Measurements from ENCODE around the gene UNC5CL.

The UNC5CL gene

DNA sequence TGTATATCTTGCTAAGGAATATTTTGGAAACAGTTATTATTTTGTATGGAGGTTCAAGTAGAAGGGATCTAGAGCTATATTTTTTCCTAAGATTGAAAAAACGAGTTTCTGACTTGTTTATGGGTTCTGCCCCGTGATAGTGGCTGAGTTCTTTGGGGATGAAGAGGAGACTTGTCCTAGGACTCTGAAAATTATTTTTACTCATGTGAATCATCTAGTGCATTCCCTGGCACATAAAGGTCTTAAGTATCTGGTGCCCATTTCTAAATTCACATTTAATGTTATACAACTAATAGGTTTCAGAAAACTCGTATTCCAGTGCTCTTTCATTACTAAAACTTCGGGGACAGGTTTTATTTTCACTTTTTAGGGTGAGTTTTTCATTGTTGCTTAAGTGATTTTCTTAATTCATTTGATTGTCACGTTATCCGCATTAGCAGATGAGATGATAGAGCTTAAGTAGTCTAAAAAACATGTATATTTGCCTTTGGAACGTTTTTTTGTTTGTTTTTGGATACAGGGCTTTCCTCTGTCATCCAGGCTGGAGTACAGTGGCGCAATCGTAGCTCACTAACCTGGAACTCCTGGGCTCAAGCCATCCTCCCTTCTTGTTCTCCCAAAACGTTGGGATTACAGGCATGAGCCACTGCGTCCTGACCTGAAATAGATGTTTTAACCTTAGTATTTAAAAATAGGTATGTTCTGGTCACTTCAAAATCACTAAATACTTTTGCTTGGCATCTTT, 35.8 kb upstream of the UNC5CL start:
- Histone ChIP-seq H3K4me2 (ENCODE audit: low read depth, low read length, poor library complexity, severe bottlenecking) (peak overlapping the region; percentile 100), H4K20me1 (ENCODE audit: insufficient read depth, low read length, poor library complexity, severe bottlenecking) (peaks cover 63% of the 10 kb centered on the region), H3K9ac (ENCODE audit: low read depth, low read length, poor library complexity, severe bottlenecking) (peak overlapping the region; percentile 96), H3K9me3 (ENCODE audit: insufficient read depth, low read depth, low read length) (no peaks in the 10 kb centered on the region), H3K9me2 (replicated peaks; ENCODE audit: low read depth, low read length) (no peaks in the 10 kb centered on the region), H3K79me2 (ENCODE audit: insufficient read depth, low read length) (peaks cover 85% of the 10 kb centered on the region), H3K4me3 (ENCODE audit: low read length, poor library complexity, severe bottlenecking) (peak overlapping the region; percentile 94), H3K27me3 (ENCODE audit: insufficient read depth, low read length, poor library complexity, severe bottlenecking) (peaks cover 5% of the 10 kb centered on the region), H3K4me1 (ENCODE audit: insufficient read depth, low read length, poor library complexity, severe bottlenecking) (peaks cover 78% of the 10 kb centered on the region), H2AFZ (ENCODE audit: low read length) (no peak overlapping the region), H3K36me3 (ENCODE audit: insufficient read depth, low read length) (peaks cover 16% of the 10 kb centered on the region; the same call in 1 of the 2 replicates), H3F3A (ENCODE audit: low read depth) (peaks cover 9% of the 10 kb centered on the region)
- TF ChIP-seq, protein P1, sequence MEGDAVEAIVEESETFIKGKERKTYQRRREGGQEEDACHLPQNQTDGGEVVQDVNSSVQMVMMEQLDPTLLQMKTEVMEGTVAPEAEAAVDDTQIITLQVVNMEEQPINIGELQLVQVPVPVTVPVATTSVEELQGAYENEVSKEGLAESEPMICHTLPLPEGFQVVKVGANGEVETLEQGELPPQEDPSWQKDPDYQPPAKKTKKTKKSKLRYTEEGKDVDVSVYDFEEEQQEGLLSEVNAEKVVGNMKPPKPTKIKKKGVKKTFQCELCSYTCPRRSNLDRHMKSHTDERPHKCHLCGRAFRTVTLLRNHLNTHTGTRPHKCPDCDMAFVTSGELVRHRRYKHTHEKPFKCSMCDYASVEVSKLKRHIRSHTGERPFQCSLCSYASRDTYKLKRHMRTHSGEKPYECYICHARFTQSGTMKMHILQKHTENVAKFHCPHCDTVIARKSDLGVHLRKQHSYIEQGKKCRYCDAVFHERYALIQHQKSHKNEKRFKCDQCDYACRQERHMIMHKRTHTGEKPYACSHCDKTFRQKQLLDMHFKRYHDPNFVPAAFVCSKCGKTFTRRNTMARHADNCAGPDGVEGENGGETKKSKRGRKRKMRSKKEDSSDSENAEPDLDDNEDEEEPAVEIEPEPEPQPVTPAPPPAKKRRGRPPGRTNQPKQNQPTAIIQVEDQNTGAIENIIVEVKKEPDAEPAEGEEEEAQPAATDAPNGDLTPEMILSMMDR (conservative IDR thresholded peaks at IDR 0.05; ENCODE audit: low read length), result no peak
- TF ChIP-seq EZH2phosphoT487 (IDR thresholded peaks at IDR 0.05; ENCODE audit: borderline replicate concordance), result no peak

DNA sequence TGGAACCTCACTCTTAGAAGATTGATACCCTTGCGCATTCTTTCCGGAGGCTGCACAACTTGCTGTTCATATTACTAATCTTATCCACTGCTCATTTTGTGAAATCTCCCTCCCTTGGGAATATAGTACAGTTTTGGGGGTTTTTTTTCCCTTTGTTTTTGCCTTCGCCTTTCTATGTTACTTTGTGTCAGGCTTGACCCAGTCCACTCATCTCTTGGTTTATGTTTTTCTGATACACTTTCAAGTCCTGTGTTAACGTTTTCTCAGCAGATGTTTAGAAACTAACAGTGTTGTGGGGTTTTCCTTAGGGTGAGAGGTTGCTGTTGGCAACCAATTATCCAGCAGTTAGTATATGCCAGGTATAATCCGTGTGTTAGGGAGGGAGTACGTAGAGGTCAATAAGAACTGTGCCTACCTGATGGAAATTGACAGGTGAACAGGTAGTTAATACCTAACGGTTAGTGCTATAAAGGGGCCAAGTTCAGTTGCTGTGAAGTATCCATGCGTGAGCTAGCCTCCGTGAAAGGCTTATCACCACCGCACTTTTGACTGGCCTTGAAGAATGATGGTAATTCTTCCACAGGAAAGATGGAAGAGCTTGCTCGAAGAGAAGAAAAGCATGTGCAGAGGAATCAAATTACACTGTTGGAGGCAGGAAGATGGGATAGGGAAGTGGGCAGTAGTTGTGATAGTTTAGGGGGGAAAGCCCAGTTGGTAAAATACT, 35.1 kb upstream of the UNC5CL start:
- H2AFZ ChIP-seq (ENCODE audit: low read length), result no peak overlapping the region
- TF ChIP-seq EZH2phosphoT487 (IDR thresholded peaks at IDR 0.05; ENCODE audit: borderline replicate concordance), result no peak
- TF ChIP-seq, protein P1 (conservative IDR thresholded peaks at IDR 0.05; ENCODE audit: low read length), result no peak
- peaks cover 81% of the 10 kb centered on the region for H3K79me2 ChIP-seq (ENCODE audit: insufficient read depth, low read length)
- peaks cover 9% of the 10 kb centered on the region for H3F3A ChIP-seq (ENCODE audit: low read depth)
- H3K9ac ChIP-seq (ENCODE audit: low read depth, low read length, poor library complexity, severe bottlenecking), result peak overlapping the region; percentile 96
- H4K20me1 ChIP-seq (ENCODE audit: insufficient read depth, low read length, poor library complexity, severe bottlenecking), result peaks cover 56% of the 10 kb centered on the region
- H3K4me1 ChIP-seq (ENCODE audit: insufficient read depth, low read length, poor library complexity, severe bottlenecking), result peaks cover 78% of the 10 kb centered on the region
- H3K4me2 ChIP-seq (ENCODE audit: low read depth, low read length, poor library complexity, severe bottlenecking), result peak overlapping the region; percentile 100
- peaks cover 5% of the 10 kb centered on the region for H3K27me3 ChIP-seq (ENCODE audit: insufficient read depth, low read length, poor library complexity, severe bottlenecking)
- peaks cover 9% of the 10 kb centered on the region; the same call in 1 of the 2 replicates for H3K36me3 ChIP-seq (ENCODE audit: insufficient read depth, low read length)
- peak overlapping the region; percentile 94 for H3K4me3 ChIP-seq (ENCODE audit: low read length, poor library complexity, severe bottlenecking)
- no peaks in the 10 kb centered on the region for H3K9me2 ChIP-seq (replicated peaks; ENCODE audit: low read depth, low read length)
- no peaks in the 10 kb centered on the region for H3K9me3 ChIP-seq (ENCODE audit: insufficient read depth, low read depth, low read length)

DNA sequence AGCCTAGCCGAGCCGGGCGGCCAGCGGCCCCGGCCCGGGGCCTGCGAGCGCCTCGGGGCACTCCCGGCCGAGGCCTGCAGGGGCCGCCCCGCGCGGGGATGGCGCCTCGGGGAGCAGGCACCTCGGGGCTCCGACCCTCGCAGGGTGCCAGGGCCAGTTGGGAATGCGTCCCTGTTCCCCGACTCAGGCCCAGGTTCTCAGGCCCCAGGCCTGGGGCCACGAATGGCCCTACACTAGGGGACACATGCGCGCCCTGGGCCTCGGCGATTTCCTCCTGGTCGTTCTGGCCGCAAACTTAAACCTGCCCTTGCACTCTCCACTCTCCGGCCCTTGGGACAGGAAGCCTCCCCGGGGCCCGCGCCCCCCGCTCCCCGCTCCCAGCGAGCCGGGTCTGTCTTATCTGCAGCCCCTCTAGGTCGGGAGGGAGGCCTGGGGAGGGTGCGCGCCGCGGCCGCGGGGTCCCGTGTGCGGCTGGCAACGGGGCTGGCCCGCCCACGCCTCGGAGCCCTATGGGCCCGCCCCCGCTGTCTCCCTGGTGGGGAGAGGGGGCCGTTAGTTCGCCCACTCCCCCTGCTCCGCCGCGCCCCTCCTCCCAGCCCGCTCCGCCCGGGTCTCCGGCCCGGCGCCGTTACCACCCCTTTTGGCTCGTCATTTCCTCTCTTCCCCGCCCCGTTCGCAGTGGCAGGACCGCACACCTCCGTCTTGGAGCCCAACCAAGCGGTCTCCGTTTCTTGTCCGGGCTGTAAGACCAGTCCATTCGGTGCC, 34.4 kb upstream of the UNC5CL start:
- H3K79me2 ChIP-seq (ENCODE audit: insufficient read depth, low read length), result peaks cover 74% of the 10 kb centered on the region
- peak overlapping the region; percentile 94 for H3K4me3 ChIP-seq (ENCODE audit: low read length, poor library complexity, severe bottlenecking)
- peaks cover 9% of the 10 kb centered on the region for H3F3A ChIP-seq (ENCODE audit: low read depth)
- H4K20me1 ChIP-seq (ENCODE audit: insufficient read depth, low read length, poor library complexity, severe bottlenecking), result peaks cover 49% of the 10 kb centered on the region
- H2AFZ ChIP-seq (ENCODE audit: low read length), result no peak overlapping the region
- no peak for TF ChIP-seq EZH2phosphoT487 (IDR thresholded peaks at IDR 0.05; ENCODE audit: borderline replicate concordance)
- TF ChIP-seq, protein P1 (conservative IDR thresholded peaks at IDR 0.05; ENCODE audit: low read length), result peak; percentile 15; the same call in 1 of the 2 replicates
- H3K4me1 ChIP-seq (ENCODE audit: insufficient read depth, low read length, poor library complexity, severe bottlenecking), result peaks cover 72% of the 10 kb centered on the region
- H3K4me2 ChIP-seq (ENCODE audit: low read depth, low read length, poor library complexity, severe bottlenecking), result peak overlapping the region; percentile 100
- peak overlapping the region; percentile 96 for H3K9ac ChIP-seq (ENCODE audit: low read depth, low read length, poor library complexity, severe bottlenecking)
- H3K9me3 ChIP-seq (ENCODE audit: insufficient read depth, low read depth, low read length), result no peaks in the 10 kb centered on the region
- no peaks in the 10 kb centered on the region for H3K9me2 ChIP-seq (replicated peaks; ENCODE audit: low read depth, low read length)
- H3K27me3 ChIP-seq (ENCODE audit: insufficient read depth, low read length, poor library complexity, severe bottlenecking), result peaks cover 5% of the 10 kb centered on the region
- H3K36me3 ChIP-seq (ENCODE audit: insufficient read depth, low read length), result peaks cover 1% of the 10 kb centered on the region; the same call in 1 of the 2 replicates
